Endothelial cell of umbilical vein (primary cell): Measurements from ENCODE around the gene DAW1. TPM values are rescaled to one million over a fixed set of nuclear protein-coding genes. Genes with fewer than 3 reads are reported as not detected.
A peak's percentile ranks its signal among the peaks of the same experiment; 100 is the strongest.

Experiments used
- BruUV-seq: library from RNA; stranded (reverse); fragments of 400-500 nt; replicated peaks from 2 replicates; lab custom pipeline; 2021; lab: Mats Ljungman, UMichigan
- CTCF ChIA-PET: fragments of 300-600, 350-600 bp; sonication (Branson Sonifier 250); formaldehyde crosslinking; loops from one replicate; lab custom pipeline; 2021; ENCODE audit warnings: antibody characterized with exemption, inconsistent platforms; lab: Charles Lee
- POLR2A ChIA-PET: fragments of 300-600, 350-600 bp; sonication (Branson Sonifier 250); formaldehyde crosslinking; loops from one replicate; lab custom pipeline; 2021; ENCODE audit warnings: antibody characterized with exemption, inconsistent platforms; lab: Charles Lee
- DNase-seq: peaks from one replicate; pipeline ENCODE4 v3.0.0-alpha.2; 2011; ENCODE audit warnings: low read depth, low spot score
- FAIRE-seq: peaks from 2 replicates; lab custom pipeline; 2011; peaks lifted over from hg19 to GRCh38; lab: Jason Lieb, UNC
- H2AFZ ChIP-seq: 2 replicates; pipeline ENCODE4 v1.6.0; 2012; ENCODE audit warnings: low read depth, low read length, control low read depth, inconsistent platforms
- H3K27ac ChIP-seq: 2 replicates; pipeline ENCODE4 v1.5.1; 2011; ENCODE audit warnings: low read depth, mild to moderate bottlenecking, control low read depth, low read length, moderate library complexity; ENCODE audit not compliant: insufficient read depth
- H3K27me3 ChIP-seq, 2 experiments: 2 replicates each; pipeline versions ENCODE4 v1.6.0 to v1.6.1; 2011; ENCODE audit warnings: low read length in 2 of 2, mixed read lengths in 1 of 2; ENCODE audit not compliant: control insufficient read depth in 2 of 2, insufficient read depth in 2 of 2
- H3K36me3 ChIP-seq, 2 experiments: 2 replicates in 1 of 2; 3 replicates in 1 of 2; pipeline ENCODE4 v1.5.1; 2011; ENCODE audit warnings: low read length in 2 of 2, mild to moderate bottlenecking in 1 of 2, moderate library complexity in 1 of 2; ENCODE audit not compliant: control insufficient read depth in 2 of 2, insufficient read depth in 2 of 2; ENCODE audit errors: extremely low read depth in 1 of 2
- H3K4me1 ChIP-seq: 3 replicates; pipeline ENCODE4 v1.5.1; 2011; ENCODE audit warnings: mild to moderate bottlenecking, low read length; ENCODE audit not compliant: control insufficient read depth, insufficient read depth; ENCODE audit errors: extremely low read depth
- H3K4me2 ChIP-seq: 2 replicates; pipeline ENCODE4 v1.6.1; 2011; ENCODE audit warnings: low read length, control low read depth, mixed read lengths; ENCODE audit not compliant: insufficient read depth
- H3K4me3 ChIP-seq, 3 experiments: fragments of 200-600 bp in 1 of 3; sonication (generic), shearing (Covaris generic) in 1 of 3; replicated peaks in 1 of 3; 2 replicates each; pipeline ENCODE4 v1.5.1; 2011 to 2016; ENCODE audit warnings: control low read depth in 3 of 3, low read length in 3 of 3, mild to moderate bottlenecking in 2 of 3, inconsistent platforms in 1 of 3, low read depth in 1 of 3, moderate library complexity in 1 of 3; ENCODE audit not compliant: insufficient read depth in 1 of 3
- H3K79me2 ChIP-seq: 2 replicates; pipeline ENCODE4 v1.6.0; 2012; ENCODE audit warnings: low read length, inconsistent platforms; ENCODE audit not compliant: control insufficient read depth, insufficient read depth
- H3K9ac ChIP-seq: replicated peaks from 2 replicates; pipeline ENCODE3; 2011; ENCODE audit warnings: low read length, control low read depth; ENCODE audit not compliant: insufficient read depth; ENCODE audit errors: extremely low read depth
- H3K9me1 ChIP-seq: replicated peaks from 3 replicates; pipeline ENCODE4 v1.6.0; 2011; ENCODE audit warnings: mild to moderate bottlenecking, low read length; ENCODE audit not compliant: control insufficient read depth, insufficient read depth; ENCODE audit errors: extremely low read depth
- H3K9me3 ChIP-seq: replicated peaks from 2 replicates; pipeline ENCODE4 v1.5.1; 2012; ENCODE audit warnings: low read length, inconsistent platforms; ENCODE audit not compliant: control insufficient read depth, insufficient read depth
- H4K20me1 ChIP-seq: replicated peaks from 2 replicates; pipeline ENCODE3; 2011; ENCODE audit warnings: mild to moderate bottlenecking, low read length; ENCODE audit not compliant: control insufficient read depth, insufficient read depth; ENCODE audit errors: extremely low read depth
- EZH2 ChIP-seq: IDR thresholded peaks from 2 replicates; pipeline ENCODE4 v1.6.1; 2012; ENCODE audit warnings: borderline replicate concordance, low read depth, mild to moderate bottlenecking, moderate library complexity, low read length, inconsistent platforms; ENCODE audit not compliant: severe bottlenecking
- GATA2 ChIP-seq: IDR thresholded peaks from 2 replicates; pipeline ENCODE4 v1.7.0; 2011; ENCODE audit warnings: low read depth, mild to moderate bottlenecking, moderate library complexity, mixed read lengths, low read length; ENCODE audit not compliant: insufficient read length, insufficient read depth
- JUN ChIP-seq: IDR thresholded peaks from 2 replicates; pipeline ENCODE4 v1.6.1; 2011; ENCODE audit warnings: borderline replicate concordance, low read depth; ENCODE audit not compliant: insufficient read length, insufficient read depth
- MYC ChIP-seq: IDR thresholded peaks from one replicate; pipeline ENCODE4 v1.6.1; 2011; ENCODE audit warnings: mild to moderate bottlenecking, low read depth, low read length
- POLR2A ChIP-seq: IDR thresholded peaks from 2 replicates; pipeline ENCODE4 v1.6.1; 2012; ENCODE audit warnings: low read depth, mild to moderate bottlenecking, control low read depth, low read length
- dilution Hi-C: fragments of 300-500 bp; cut with MboI; formaldehyde crosslinking; loops from one replicate; pipeline ENCODE4 v1.15.0; 2019; ENCODE audit warnings: low sequenced_read_pairs; ENCODE audit not compliant: extremely low pct_ligation_motif_present
- intact Hi-C: fragments of 100-400 bp; cut with micrococcal nuclease; formaldehyde crosslinking; loops from one replicate; pipeline ENCODE4 v1.10.0; 2022
- polyA plus RNA-seq, 4 experiments: library from polyadenylated mRNA; depleted of rRNA in 3 of 4; stranded (reverse) in 3 of 4; unstranded in 1 of 4; fragments of >200 nt; gene quantifications; 2 replicates each; pipeline versions ENCODE4 v1.2.1 to v1.2.3, GENCODE V29; 2011 to 2012; ENCODE audit warnings: missing spikeins in 1 of 4
- total RNA-seq: library from RNA; stranded (reverse); gene quantifications from 2 replicates; pipeline ENCODE4 v1.2.3, GENCODE V29; 2021
- TF ChIP-seq, protein P1 (sequence below), 2 donors: IDR thresholded peaks; 1 replicate in 1 of 2; 2 replicates in 1 of 2; pipeline ENCODE4 v1.5.1; 2011; ENCODE audit warnings: low read length in 2 of 2, mild to moderate bottlenecking in 2 of 2, moderate library complexity in 2 of 2, control low read depth in 1 of 2, inconsistent platforms in 1 of 2, low read depth in 1 of 2; ENCODE audit not compliant: insufficient read depth in 1 of 2; ENCODE audit errors: extremely low read depth in 1 of 2
- TF ChIP-seq, protein P2 (sequence below): IDR thresholded peaks from 2 replicates; pipeline ENCODE4 v1.6.1; 2011; ENCODE audit not compliant: insufficient read depth, insufficient read length

DAW1 gene
- total and polyA plus RNA-seq, 2 donors (not counting 3 experiments of a cell fraction or from before 2014, with no cell fraction given) = 1.2 to 2.0 TPM

DNA sequence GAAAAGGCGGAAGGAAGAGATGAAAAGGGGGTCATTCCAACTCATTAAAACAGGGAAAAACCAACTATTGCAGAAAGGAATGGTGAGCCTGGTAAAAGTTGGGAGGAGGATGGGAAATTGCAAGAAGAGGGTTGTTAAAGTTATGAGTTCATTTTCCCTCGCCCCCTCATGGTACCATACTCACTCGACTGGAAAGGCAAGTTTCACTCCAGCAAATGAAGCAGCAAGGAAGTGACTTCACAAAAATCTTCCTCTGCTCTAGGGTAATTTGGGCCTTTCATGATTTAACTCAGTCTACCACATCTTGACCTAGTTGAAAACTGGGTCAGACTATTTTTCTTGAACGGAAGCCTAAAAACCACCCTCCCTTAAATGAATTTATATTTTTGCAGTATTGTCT, 22.8 kb upstream of the DAW1 start:
- Histone ChIP-seq H3K9me3 (no peaks in the 10 kb centered on the region), H3K4me2 (no peak overlapping the region), H3K4me3 (no peak overlapping the region), H3K4me1 (no peaks in the 10 kb centered on the region), H3K27me3 (no peaks in the 10 kb centered on the region), H3K9ac (no peak overlapping the region), H2AFZ (peak overlapping the region; percentile 10), H3K9me1 (no peaks in the 10 kb centered on the region), H3K79me2 (no peaks in the 10 kb centered on the region), H3K27ac (no peak overlapping the region), H3K36me3 (no peaks in the 10 kb centered on the region), H4K20me1 (no peaks in the 10 kb centered on the region)
- dilution Hi-C loops (no loop called here), intact Hi-C loops (no loop called here)
- ChIA-PET POLR2A (no interaction called here), CTCF (no interaction called here)
- DNase-seq (no peak), FAIRE-seq (no peak)
- BruUV-seq = no TSS peak
- TF ChIP-seq JUN (no peak), GATA2 (no peak), MYC (no peak), EZH2 (no peak)
- TF ChIP-seq, protein P1, sequence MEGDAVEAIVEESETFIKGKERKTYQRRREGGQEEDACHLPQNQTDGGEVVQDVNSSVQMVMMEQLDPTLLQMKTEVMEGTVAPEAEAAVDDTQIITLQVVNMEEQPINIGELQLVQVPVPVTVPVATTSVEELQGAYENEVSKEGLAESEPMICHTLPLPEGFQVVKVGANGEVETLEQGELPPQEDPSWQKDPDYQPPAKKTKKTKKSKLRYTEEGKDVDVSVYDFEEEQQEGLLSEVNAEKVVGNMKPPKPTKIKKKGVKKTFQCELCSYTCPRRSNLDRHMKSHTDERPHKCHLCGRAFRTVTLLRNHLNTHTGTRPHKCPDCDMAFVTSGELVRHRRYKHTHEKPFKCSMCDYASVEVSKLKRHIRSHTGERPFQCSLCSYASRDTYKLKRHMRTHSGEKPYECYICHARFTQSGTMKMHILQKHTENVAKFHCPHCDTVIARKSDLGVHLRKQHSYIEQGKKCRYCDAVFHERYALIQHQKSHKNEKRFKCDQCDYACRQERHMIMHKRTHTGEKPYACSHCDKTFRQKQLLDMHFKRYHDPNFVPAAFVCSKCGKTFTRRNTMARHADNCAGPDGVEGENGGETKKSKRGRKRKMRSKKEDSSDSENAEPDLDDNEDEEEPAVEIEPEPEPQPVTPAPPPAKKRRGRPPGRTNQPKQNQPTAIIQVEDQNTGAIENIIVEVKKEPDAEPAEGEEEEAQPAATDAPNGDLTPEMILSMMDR (IDR thresholded peaks at IDR 0.05; ENCODE audit: extremely low read depth in 1 of 2, insufficient read depth in 1 of 2, low read depth in 1 of 2, low read length in 2 of 2) = no peak

DNA sequence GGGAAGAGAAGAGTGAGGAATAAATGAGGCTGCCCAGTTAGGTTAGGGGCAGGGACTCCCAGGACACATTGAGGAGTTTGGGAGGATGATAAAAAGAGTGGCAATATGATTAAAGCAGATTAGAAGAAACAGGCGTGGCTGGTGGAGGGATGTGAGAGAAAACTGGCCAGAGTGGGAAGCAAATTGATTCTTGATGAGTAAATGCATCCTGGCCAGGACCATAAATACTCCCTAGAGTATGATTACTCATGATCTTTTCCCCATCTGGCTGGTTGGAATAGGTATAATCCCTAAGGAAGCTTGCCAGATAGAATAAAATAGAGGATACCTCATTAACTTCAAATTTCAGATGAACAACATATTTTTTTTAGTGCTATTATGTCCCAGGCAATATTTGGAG, 21.5 kb upstream of the DAW1 start:
- no TSS peak for BruUV-seq
- ChIA-PET POLR2A (no interaction called here), CTCF (interaction anchor here (1.1 kb wide), 1 partner anchor 12 kb away, joined by 5 read pairs; no protein-coding TSS in a partner anchor)
- H3K79me2 ChIP-seq = no peaks in the 10 kb centered on the region
- DNase-seq (no peak), FAIRE-seq (no peak)
- H3K27ac ChIP-seq = no peak overlapping the region
- H3K9ac ChIP-seq = no peak overlapping the region
- H3K9me3 ChIP-seq = no peaks in the 10 kb centered on the region
- H4K20me1 ChIP-seq = no peaks in the 10 kb centered on the region
- intact Hi-C loops (no loop called here), dilution Hi-C loops (no loop called here)
- H3K36me3 ChIP-seq = no peaks in the 10 kb centered on the region
- TF ChIP-seq, protein P2, sequence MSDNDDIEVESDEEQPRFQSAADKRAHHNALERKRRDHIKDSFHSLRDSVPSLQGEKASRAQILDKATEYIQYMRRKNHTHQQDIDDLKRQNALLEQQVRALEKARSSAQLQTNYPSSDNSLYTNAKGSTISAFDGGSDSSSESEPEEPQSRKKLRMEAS = no peak
- TF ChIP-seq, protein P1 (IDR thresholded peaks at IDR 0.05; ENCODE audit: extremely low read depth in 1 of 2, insufficient read depth in 1 of 2, low read depth in 1 of 2, low read length in 2 of 2) = no peak
- TF ChIP-seq EZH2 (no peak), MYC (no peak), GATA2 (no peak), POLR2A (no peak)
- no peaks in the 10 kb centered on the region for H3K27me3 ChIP-seq
- H3K4me1 ChIP-seq = no peaks in the 10 kb centered on the region
- no peak overlapping the region for H2AFZ ChIP-seq
- H3K4me2 ChIP-seq = no peak overlapping the region
- no peaks in the 10 kb centered on the region for H3K9me1 ChIP-seq
- no peak overlapping the region for H3K4me3 ChIP-seq
